Activated T-cell treated with anti-CD3 and anti-CD28 coated beads for 1 hour (primary cell): Measurements from ENCODE around the gene ARHGAP1.

Experiments
- DNase-seq: peaks from one replicate; pipeline ENCODE4 v3.0.0-alpha.2; 2020; ENCODE audit warnings: low read depth

ARHGAP1 gene

DNA sequence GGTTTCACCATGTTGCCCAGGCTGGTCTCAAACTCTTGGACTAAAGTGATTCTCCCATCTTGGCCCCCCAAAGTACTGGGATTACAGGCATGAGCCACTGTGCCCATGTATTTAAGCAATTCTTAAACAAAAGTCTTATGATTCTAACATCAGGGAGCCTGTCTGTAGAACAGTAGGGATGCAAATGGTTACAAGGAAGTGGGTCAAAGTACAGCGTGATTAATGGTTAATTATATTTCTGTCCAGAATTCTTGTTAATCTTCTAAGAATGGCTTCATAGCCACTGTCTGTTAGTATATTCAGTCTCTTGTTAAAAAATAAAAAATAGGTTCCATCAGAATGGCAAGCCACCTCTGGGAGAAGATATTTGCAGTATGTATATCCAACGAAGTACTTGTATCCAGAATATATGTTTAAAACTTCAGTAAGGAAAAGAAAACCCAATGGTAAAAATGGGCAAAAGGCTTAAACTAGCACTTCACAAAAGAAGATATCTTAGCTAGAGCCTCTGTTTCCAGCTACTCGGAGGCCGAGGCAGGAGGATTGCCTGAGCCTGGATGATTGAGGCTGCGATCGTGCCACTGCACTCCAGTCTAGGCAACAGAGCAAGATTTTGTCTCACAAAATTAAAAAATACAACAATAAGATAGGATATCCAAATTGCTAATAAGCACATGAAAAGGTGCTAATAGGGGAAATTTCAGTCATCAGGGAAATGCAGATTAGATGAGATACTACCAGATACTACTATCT, 60.2 kb downstream of the ARHGAP1 start:
- no peak for DNase-seq

DNA sequence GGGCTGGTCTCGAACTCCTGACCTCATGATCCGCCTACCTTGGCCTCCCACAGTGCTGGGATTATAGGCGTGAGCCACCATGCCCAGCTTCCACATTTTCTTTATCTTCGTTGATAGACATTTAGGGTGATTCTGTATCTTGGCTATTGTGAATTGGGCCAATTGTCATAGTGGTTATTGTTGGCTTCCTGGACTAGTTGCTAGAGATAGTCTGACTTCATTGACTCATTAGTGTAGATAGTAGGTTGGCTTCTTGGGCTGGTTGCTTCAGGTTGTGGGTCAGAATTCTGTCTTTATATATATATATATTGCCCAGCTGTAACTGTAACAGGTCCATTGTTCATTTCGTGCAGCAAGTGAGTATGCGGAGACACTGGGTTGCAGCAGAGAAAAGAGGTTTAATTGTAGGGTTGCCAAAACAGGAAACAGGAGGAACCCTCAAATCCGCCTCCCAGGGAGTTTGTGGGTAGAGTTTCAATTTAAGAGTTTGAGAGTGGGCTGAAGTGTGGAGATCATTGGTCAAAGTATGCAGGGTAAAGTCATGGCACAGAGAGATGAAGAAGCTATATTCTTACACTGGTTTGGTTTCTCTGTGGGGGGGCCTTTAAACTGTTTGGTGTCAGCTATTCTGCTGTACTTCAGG, 61.1 kb downstream of the ARHGAP1 start:
- no peak for DNase-seq

DNA sequence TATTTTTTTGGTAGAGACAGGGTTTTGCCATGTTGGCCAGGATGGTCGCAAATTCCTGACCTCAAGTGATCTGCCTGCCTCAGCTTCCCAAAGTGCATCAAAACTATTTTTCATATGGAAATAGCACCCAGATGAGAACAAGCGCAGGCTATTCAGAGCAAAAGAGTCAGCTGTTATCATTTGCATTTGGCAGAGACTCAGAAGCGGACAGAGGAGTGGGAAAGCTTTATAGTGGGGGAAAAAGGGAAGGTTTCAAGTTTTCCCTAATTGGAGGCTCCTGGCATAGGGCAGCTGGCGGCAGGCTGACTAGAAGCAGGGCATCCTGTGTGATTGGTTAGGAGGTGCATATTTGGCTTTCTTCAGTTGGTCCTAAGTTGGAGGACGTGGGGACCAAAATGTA, 62.9 kb downstream of the ARHGAP1 start:
- DNase-seq: no peak

DNA sequence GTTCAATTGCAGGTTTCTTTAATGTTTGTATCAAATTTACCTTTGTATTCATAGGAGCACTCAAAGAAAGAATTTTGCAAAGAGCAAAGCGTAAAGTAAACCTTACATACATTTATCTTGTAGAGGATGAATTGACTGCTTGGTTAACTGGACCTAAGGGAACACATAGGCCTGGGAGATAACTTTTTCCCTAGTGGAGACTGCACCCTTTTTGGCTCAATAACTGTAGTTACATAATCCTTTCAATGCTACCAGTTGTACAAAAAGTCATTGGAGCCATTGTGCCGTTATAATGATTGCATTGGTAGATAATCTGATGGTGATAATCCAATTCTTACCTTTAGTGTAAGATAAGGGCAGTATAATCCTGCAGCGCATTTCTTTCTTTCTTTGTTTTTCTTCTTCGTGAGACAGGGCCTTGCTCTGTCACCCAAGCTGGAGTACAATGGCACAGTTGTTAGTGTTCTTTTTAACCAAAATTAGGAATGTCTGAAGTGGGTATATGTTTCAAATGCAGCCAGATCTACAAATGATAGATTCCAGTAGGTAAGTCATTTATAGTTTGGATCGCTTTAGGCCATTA, 64.8 kb downstream of the ARHGAP1 start:
- DNase-seq: no peak

DNA sequence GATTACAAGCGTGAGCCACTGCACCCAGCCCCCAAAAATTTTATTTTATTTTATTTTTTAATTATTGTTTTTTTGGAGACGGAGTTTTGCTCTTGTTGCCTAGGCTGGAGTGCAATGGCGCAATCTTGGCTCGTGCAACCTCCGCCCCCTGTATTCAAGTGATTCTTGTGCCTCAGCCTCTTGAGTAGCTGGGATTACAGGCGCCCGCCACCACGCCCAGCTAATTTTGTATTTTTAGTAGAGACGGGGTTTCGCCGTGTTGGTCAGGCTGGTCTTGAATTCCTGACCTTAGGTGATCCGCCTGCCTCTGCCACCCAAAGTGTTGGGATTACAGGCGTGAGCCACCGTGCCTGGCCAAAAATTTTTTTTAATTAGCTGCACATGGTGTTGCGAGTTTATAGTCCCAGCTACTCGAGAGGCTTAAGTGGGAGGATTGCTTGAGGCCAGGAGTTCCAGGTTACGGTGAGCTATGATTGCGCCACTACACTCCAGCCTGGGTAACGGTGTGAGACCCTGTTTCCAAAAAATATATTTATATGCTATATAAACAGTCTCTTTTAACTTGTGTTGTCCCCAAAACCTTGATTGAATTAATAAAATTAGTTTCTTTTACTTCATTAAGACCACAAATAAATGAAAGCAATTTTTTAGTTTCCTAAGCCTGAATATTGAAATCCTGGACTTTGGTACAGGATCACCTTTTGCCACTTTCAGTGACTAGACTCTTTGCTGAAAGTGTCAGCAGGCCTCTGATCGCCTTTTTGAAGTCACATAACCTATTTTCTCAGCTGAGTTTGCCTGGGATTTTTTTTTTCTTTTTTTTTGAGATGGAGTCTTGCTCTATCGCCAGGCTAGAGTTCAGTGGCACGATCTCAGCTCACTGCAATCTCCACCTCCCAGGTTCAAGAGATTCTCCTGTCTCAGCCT, 66.9 kb downstream of the ARHGAP1 start:
- DNase-seq: no peak

DNA sequence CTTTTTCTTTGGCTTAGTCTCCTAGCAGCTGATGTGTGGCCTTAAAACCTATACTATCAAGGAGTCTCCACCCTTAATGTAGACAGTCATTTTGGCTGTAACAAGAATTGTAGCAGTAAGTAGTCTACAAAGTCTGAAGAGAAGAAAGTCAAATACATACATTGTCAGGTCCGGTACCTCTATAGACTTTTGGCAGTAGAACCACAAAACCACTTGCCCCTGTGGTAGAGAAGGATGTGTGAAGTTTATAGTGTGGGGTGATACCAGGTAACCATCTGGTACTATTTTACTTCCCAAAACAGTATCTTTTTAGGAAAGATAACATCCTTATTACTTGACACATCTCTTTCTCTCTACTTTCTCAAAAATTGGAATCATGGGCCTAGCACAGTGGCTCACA, 67.9 kb downstream of the ARHGAP1 start:
- DNase-seq: no peak

DNA sequence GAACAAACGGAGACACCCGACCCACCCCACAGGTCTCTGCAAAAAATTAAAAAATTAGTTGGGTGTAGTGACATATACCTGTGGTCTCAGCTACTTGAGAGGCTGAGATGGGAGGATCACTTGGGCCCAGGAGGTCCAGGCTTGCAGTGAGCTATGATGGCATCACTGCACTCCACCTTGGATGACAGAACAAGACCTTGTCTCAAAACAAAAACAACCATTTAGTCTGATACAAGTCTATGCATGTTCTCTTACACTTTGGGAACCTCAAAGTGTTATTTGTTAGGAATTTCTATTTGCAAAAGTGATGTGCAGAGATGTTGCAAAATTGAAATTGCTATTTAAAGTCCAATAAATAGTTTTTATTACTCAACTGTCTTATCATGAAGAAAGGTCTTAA, 68.7 kb downstream of the ARHGAP1 start:
- DNase-seq: no peak

DNA sequence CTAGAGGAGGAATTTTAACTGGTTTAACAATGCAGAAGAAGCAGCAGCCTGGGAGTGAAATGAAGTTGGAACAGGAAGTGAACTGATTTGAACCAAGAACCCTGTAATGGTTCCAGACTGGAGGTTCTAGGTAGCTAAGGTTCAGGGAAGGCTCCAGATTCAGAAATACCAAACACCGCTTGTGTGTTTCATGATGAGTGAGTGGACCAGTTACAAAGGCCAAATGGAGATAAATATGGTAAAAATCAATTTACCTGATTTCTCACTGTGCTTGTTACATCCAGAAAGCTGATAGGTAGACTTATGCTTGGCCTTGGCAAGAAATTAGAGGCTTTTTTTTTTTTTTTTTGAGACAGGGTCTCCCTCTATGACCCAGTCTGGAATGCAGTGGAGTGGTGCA, 70.2 kb downstream of the ARHGAP1 start:
- no peak for DNase-seq

DNA sequence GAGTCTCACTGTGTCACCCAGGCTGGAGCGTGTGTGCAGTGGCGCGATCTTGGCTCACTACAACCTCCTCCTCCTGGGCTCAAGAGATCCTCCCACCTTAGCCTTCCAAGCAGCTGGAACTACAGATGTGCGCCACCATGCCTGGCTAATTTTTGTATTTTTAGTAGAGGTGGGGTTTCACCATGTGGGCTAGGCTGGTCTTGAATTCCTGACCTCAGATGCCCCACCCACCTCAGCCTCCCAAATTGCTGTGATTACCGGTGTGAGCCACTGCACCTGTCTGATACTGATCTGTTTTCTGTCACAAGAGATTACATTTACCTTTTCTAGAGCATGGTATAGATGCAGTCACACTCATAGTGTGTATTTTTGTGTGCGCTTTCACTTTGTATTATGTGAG, 71.5 kb downstream of the ARHGAP1 start:
- no peak for DNase-seq
